HG03378 (cell line): Measurements from ENCODE around the gene PDCD1LG2.

Experiments
- ATAC-seq: cut with Tn5 transposase; IDR thresholded peaks from one replicate; pipeline ENCODE4 v1.9.1; 2021; ENCODE audit warnings: mild to moderate bottlenecking, moderate library complexity; ENCODE audit not compliant: unreplicated experiment

PDCD1LG2 gene

DNA sequence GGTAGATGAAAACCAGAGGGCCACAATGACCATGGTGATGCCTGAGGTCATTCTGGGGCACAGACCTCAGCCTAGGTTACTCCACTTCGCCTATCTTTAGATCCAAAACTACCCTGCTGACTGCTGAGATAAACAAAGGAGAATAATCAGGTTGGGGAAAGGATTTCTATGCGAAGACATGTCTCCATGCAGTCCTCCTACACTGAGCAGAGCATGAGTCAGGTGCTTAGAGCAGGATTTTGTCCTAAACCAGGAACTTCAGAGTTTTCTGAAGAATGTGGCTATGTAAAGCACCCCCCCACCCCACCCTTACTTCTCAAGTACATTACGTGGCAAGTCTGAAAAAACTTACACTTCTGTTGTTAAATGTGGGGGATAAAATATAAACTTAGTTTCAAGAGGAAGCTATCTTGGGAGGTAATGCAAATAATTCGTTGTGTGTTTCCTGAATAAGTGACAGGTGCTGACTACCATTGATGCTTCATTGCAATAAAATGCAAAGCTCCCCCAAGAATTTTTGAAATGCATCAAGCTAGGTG lies 19.4 kb downstream of the PDCD1LG2 start:
- peak; percentile 58 for ATAC-seq

DNA sequence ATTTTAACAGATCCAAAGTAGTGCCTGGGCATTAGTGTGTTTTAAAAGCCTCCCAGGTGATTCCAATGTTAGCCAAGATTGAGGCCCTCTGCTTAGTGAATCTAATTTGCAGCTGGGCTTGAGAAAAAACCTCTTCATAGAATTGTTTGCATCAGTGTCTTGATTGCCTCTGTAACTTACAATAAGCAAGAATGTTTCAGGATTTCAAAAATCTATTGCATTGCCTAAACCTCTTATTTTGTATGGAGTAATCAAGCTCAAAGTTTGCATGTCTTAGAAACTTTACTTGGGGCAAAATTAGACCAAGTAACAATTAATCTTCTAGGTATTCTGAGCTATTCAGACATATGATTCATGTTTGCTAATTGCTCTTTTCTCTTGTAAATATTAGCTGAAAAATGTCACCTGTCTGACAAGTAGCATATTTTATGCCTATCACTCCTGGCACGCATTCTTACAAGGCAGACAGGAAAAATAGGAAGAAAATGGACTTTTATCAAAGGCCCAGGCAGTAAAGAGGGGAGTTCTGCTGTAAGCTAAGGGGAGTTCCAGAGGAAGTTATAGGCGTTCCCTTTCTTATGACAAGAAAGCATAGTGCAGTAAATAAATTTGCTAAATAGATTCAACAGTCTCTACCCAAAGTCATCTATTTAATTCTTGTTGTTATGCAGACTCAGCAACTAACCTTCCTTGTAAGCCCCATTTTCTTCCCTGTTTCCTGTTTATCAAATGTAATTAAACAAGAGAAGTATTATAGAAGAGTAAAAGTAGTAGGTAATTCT lies 21.0 kb downstream of the PDCD1LG2 start:
- peak; percentile 34 for ATAC-seq

DNA sequence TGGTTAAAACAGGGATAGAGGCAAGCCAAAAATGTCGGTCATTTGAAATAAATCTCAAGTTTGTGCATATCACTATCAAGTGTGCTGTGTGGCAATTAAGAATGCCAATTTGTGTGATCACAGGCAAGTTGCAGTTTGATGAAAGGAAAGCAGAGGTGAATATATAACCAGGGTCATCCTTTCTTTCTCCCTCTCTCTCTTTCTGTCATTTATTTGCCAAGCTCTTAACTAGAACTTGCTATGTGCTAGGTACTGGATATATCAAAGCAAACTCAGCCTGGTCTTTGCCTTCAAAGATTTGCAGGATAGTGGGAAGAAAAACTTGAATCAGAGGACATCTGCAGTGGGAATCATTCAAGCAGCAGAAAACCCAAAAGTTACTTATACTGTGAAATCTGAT lies 22.0 kb downstream of the PDCD1LG2 start:
- ATAC-seq: no peak

DNA sequence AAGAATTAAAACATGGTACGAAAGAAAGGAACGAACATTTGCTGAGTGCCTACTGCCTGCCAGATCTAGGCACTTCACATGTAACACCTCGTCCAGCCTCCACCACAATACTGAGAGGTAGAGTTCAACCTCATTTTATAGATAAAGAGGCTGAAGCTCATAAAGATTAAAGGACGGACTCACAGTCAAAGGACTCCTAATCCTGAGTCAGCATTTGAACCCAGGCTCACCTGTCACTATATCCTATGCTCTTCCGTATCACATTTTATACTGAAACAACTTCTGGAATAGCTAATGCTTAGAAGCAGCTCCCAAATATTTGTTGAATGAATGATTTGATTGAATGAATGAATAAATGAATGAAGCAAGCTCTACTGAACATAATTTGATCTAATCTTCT lies 22.5 kb downstream of the PDCD1LG2 start:
- ATAC-seq: no peak

DNA sequence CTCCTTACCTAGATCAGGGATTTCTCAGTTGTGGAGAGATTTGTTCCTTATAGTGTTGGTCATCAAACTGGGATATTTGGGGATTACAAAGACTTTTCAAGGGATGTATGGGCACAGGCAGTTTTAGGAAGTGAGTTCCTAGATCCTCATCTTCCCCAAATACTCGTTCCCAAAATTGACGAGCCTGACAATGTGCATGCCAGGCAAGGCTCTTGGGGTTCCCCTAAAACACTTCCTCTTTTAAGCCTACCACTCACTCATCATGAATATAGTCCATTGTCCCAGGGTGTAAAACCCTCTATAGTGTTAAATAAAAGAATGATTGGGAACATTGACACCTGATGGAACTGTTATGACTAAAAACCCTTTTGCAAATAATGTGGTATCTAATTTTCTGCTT lies 26.4 kb downstream of the PDCD1LG2 start:
- peak; percentile 59 for ATAC-seq

DNA sequence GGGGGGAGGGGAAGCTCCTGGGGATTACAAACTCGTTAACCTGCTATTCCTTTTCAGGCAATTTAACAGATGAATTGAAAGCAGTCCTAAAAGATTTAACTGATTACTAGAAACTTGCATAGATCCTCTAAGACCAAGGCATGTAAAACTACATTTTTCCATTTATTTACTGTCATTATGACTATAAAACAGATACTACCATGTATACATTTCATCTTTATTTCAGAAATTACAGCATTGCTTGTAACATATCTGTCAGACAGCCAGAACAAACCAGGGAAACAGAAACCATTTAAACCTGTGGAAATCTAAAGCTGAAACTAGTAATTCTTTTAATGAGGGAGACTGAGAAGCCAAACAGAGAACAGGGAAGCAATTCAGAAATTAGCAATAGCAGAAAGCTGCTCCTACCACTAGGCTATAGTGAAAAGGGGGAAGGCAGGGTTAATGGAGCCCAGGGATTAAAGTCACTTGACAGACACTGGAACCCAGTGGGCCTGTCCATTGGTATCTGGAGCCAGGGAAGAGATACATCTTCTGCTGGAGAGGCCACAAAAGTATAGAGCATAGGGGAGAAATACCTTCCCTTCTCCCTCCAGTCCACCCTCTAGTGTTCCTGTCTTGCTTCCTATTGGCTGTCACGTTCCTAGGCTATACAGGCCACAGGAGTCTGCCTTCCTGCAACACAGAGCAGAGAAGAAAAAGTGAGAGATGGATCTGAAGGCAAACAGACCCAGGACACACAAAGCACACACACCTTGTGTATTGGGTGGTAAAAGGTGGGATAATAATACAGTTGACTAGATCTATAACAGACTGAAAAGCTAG lies 33.8 kb downstream of the PDCD1LG2 start:
- ATAC-seq: no peak

DNA sequence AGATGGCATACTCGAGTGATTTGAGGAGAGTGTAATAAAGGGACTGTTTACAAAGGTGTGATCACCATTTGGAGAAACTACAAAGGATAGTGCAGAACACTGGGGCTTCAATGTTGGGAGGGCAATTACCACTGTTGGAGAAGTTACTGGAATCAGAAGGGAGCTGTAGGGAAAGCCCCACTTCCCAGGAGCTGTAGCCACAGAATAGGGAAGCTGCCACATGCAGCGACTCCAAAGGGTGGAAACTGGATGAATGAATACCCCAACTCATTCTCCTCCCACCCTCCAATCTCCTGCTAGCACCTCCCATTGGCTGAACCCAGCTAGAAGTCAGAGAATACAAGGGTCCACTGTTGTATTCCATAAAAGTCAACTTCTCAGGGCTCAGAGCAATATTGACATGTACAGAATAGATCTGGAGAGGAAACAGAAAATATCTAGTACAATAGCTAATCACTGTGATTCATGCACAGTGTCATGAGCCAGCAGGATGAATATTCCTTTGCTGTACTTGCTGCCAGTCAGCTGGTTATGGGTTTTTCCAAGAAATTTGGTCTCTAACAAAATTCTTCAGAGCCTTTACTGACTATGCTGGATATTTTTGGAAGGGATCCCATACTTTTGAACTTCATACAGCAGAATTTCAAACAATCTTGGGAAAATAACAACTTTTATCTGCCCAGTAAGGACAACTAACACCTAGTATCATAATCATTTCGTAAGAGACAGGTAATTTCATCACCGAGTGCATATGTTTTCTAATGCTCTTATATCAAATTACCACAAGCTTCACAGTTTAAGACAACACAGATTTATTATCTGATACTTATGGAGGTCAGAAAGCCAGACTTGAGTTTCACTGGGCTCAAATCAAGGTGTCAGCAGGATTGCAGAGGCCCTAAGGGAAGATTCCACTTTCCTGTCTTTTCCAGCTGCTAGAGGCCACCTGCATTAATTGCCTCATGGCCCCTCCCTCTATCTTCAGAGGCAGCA lies 39.6 kb downstream of the PDCD1LG2 start:
- ATAC-seq: no peak

DNA sequence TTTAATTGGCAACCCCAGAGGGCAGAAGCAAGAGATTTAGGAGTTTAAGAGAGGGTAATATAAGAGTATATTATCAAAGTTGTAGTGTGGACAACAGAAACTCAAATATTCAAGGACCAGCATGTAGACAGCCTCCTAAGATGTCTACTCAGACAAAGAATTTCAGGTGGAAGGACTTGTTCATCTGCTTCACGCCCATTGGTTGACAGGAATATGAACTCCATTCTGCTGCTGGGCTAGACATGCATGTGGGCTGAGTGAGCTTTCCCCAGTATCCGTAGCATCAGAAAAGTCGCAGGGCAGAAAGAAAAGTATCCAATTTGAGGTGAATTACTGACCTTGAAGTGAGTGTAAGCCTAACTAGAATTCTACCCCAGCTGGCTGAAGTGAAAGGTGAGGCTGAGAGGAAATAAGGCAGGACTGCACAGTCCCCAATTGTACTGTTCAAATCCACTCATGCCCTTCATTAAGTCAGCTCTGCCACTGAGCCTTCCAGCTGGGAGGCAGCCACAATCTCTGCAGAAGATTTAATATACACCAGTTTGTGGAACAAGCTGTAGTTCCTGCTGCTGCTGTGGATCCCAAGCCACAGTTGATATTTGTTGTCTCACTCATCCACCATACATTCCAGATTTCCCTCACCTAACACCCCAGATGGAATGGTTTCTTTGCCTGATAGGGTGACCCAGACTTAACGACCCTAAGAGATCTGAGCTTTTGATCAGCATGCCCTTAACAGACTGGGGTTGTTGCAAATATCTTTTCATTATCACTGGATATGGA lies 41.2 kb downstream of the PDCD1LG2 start:
- no peak for ATAC-seq

DNA sequence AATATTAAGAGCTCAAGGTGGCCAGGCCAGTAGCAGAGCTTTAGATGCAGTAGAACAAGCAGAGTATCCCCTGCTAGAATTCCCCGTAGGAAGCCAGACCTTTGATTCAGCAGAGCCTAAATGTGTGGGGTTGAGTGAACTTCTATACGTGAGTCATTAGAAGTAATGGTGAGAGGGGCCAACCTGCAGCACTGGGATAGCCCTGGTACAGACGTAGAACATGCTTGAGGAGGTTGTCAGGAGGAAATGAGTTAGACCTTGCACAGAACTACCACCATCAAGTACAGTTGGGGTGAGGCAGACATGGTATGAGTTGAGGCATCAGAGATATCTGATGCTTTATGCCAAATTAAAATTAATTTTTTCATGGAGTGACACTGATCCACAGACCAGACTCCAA lies 42.0 kb downstream of the PDCD1LG2 start:
- ATAC-seq: no peak

DNA sequence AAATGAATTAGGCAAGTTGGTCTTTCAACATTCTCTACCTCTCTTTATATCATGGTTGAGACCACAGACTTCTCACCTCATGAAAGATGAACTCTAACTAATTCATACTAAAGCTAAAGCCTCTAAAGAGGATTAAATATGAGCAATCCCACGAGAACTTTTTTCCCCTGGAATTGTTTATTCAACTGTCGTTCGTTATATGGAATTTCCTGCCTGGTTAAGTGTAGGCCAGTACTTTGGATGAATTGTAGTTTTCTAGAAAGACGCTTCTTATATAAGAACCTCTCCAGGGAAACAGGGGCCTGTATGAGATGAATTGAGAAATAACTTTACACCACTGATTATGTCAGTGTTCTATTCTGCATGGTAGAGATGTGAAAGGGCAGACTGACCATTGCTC lies 42.9 kb downstream of the PDCD1LG2 start:
- ATAC-seq: no peak

DNA sequence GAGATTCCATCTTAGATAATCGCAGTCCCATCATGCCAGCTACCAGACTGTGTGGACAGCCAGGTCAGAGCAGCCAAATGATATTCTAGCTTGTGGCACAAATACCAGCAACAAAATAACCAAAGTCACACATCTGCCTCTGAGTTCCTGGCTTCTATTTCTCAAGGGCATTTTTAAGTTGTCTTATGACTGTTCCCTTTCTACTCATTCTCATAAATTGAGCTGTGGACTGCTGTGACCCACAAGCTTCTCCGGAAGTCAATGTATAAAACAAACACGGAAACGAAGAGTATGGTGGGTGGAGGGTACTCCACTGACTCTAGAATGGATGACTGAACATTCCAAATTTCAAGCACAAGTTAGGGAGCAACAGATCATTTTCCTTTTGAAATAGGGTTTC lies 43.9 kb downstream of the PDCD1LG2 start:
- peak; percentile 74 for ATAC-seq

DNA sequence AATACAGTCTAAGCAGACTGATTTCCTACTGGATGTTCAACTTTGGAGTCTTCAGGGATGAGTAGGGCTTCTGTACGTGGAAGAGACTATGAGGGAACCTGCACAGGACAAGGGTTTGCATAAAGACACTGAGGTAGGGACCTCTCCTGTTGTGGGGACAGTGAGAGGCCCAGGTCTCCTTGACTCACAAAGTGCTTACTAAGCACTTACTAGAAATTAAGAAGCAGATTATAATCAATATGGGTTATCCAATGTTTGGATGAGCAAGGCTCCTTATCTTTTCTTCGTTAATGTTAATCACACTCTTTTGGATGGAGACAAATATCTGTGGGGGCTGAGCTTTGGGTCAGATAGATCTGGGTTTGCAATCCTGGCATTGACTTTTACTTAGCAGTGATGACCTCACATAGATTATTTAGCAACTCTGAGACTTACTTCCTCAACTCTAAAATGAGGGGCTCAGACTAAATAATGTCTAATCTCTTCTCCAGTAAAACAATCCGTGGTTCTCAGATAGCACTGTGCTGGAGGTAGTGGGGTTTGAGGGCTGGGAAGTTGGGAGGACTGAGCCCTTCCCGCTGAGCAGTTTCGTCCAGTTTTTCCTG lies 45.9 kb downstream of the PDCD1LG2 start:
- no peak for ATAC-seq

DNA sequence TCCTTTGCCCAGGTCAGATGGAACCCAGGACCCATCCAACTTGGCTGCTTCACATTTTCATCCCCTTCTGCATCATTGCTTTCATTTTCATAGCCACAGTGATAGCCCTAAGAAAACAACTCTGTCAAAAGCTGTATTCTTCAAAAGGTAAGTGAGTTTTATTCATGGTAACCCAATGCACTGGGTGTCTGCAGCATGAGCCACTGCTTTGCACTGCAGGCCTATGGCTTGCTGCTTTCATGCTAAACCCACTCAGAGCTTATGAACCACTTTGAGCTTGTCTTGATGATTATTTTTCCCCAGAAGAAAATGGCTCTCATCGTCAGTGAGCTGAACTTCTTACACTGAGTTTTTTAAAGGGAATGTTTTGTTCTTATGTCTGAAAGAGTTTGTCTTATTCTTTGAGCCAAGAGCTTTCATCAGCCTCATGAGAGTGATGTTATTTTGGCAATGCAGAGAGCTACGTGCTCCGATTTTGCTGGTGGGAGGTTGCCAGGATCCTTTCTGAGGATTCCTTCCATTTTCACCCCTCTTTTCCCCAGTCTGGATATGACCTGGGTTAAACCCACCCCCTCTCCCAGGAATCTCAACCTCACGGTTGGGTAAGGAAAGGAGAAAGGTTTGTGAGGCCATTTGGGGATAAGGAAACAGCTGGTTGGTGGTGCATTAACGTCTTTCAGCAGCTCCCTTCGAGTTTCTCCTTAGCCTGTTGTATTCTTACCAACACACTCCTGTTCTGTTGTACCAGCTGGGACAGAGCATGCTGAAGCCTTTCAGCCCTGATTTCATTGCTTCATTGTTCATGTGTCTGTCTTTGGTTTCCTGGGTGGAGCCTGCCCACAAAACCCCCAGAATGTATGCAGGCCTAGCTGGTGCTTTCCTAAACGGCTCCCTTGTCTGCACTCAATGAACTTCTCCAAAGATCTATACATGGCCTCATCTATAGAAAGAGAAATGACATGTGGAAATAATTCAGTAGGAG lies 47.6 kb downstream of the PDCD1LG2 start:
- ATAC-seq: peak; percentile 53

DNA sequence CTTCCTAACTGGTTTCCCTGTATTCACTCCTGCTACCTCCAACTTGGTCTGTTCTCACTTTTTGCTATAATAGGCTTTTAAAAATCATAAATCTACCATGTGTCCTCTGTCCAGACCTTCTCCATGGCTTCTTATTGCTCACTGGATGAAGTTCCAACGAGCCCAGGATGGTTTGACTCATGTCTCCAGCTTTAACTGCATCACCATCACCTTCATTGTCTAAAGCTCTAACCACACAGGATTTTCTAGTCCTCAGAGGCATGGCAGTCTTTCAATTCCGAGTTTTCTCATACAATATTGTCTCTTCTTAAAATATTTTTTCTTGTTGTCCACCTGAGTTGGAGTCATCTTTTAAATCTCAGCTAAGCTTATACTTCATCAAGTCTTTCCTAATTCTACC lies 49.3 kb downstream of the PDCD1LG2 start:
- no peak for ATAC-seq

DNA sequence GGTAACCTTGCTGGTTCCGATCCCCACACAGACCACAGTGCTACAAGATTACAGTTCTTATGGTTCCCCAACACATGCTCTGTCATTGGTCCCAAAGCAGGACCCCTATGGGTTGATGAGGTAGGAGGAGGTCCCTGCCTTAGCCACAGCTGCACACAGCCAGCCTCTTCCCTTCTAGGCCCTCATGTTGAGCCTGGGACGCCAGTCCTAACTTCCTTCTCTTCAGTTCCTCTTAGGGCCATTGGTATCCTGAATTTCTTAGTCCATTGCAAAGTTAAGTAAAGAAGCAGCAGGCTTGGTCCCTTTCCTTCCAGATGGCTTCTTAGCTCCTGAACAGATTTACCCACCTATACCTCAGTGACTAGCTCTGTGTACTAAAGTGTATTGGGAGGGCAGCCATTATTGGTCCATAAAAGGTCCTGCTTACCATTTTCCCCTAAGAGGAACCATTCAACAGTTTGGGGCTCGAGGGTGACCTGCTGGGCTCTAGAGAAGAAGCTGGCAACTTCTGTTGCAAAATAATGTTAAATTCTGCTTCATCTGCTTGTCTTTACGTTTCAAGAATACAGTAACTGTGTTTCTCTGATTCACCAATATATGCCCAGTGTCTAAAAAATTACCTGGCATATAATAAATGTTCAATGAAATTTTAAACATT lies 50.2 kb downstream of the PDCD1LG2 start:
- ATAC-seq: no peak

DNA sequence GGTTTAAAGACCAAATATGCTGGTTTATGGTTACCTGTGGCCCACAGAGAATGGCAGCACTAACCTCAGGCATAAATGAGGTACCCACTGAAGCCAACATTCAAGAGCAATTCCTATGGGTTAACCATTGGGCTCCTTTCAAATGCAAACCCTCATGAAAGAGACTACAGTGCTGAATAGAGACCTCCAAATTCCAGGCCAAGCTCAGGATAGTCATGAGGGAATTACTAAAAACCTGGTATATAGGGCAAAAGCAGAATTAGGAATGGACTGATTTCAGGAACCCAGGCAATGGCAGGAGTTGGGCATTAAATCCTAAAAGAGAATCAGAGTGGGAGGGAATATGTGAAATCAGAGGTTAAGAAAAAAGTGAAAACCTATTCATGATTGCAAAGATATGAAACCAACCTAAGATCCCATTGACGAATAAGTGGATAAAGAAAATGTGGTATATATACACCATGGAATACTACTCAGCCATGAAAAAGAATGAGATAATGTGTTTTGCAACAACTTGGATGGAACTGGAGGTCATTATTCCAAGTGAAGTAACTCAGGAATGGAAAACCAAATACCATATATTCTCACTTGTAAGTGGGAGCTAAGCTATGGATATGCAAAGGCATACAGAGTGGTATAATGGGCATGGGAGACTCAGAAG lies 51.6 kb downstream of the PDCD1LG2 start:
- no peak for ATAC-seq

DNA sequence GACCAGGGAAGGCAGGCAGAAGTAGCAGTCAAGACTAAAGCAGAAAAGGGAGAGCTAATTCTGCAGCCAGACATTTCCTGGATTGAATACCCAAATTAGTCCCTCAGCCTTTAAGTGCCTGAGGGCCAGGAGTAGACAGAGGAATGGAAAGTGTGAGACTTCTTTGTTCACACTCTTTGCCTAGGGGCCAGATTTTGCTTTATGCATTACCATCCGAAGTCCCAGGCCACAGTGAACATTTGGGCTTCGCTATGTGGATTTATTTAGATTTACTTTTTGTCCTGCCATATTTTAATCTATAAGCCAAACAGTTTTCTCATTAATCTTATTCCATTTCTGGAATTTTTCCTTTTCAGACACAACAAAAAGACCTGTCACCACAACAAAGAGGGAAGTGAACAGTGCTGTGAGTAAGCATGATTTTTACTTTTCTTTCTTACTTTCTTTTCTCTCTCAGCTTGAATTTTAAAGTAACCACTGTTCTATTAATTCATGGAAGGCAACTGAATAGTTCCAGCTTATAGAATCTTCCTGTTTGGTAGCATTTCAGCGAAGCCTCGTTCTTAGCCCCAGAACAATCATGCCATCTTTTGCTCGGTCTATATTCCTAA lies 52.6 kb downstream of the PDCD1LG2 start:
- no peak for ATAC-seq
